ENCODE results near the gene SSB. TPM values are rescaled to one million over a fixed set of nuclear protein-coding genes. Genes with fewer than 3 reads are reported as not detected.

The SSB gene
- total RNA-seq, result 52.6 and 77.5 TPM in 2 replicates

GRCh38 chr2:169798718-169799592 lies at the start of gene SSB:
TSS of gene SSB (plus strand) at chr2:169798871. CDS start at chr2:169800961, 2,090 bp downstream.

GRCh38 chr2:169824373-169825333 lies 26.0 kb downstream of the SSB start, which contains the start of gene METTL5:
TSS of gene METTL5 (minus strand) at chr2:169824905. CDS start at chr2:169824597, 308 bp downstream.

GRCh38 chr2:169827272-169828140 lies 28.8 kb downstream of the SSB start, which contains the start of gene UBR3:
TSS of gene UBR3 (plus strand) at chr2:169827454. CDS start at chr2:169827508, 54 bp downstream.

Other genes with a start within 250 kb of the SSB start
- gene FASTKD1, start 225.0 kb upstream of the SSB start, total RNA-seq, result 15.4 and 27.2 TPM in 2 replicates
- gene PPIG, start 214.5 kb upstream of the SSB start, total RNA-seq, result 12.0 and 28.2 TPM in 2 replicates
- gene CFAP210, start 104.5 kb upstream of the SSB start, total RNA-seq, result not detected in 2 replicates
- gene PHOSPHO2, start 104.4 kb upstream of the SSB start, total RNA-seq, result 2.4 and 3.1 TPM in 2 replicates
- gene KLHL23, start 65.0 kb upstream of the SSB start, total RNA-seq, result 6.0 and 36.8 TPM in 2 replicates
- gene METTL5, start 26.0 kb downstream of the SSB start, total RNA-seq, result 29.0 and 35.6 TPM in 2 replicates
- gene UBR3, start 28.6 kb downstream of the SSB start, total RNA-seq, result 20.1 and 91.9 TPM in 2 replicates

All from bladder microvascular endothelial cell (primary cell).